MV-4-11 (cell line): Measurements from ENCODE around the gene TTC28.
"Not testable (repeated sequence)": the region's sequence is repeated elsewhere in the genome, so short reads cannot be mapped to it uniquely, and the experiment has no call there.

Experiments
- DNase-seq: peaks from one replicate; lab custom pipeline; 2025; lab: John Stamatoyannopoulos, UW

Gene TTC28

DNA sequence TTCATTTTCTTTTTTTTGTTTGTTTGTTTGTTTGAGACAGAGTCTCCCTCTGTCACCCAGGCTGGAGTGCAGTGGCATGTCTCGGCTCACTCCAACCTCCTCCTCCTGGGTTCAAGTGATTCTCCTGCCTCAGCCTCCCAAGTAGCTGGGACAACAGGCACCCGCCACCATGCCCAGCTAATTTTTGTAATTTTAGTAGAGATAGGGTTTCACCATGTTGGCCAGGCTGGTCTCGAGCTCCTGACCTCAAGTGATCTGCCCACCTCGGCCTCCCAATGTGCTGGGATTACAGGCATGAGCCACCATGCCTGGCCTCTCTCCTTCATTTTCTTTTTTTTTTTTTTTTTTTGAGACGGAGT is 118.9 kb downstream of the TTC28 start:
- DNase-seq = not testable (repeated sequence)

DNA sequence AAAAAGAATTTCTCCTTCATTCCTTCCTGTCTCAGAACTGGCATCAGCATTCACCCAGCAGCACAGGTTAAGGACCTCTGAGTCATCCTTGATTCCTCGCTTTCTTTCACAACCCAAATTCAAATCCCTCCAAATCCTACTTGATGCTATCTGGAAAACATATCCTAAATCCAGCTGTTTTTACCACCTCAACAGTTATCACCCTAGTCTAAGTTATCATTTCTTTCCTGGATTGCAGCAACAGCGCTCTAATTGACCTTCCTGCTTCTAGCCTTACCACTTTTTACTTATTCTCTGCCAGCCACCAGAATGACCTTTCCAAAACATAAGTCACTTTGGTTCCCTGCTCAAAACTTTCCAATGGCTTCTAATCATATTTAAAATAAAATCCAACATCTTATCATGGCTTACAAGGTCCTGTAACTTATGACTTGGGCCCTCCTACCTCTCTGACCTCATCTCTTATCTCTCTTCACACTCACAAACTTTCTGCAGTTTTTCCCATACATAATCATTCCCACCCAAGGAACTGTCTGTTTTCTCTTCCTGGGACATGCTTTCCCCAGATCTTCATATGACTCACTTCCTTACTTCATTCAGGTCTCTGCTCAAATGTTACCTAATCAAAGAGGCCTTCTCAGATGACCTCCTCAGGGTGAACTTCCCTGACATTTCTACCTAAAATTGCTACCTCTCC is 119.4 kb downstream of the TTC28 start:
- peak; percentile 4 for DNase-seq

DNA sequence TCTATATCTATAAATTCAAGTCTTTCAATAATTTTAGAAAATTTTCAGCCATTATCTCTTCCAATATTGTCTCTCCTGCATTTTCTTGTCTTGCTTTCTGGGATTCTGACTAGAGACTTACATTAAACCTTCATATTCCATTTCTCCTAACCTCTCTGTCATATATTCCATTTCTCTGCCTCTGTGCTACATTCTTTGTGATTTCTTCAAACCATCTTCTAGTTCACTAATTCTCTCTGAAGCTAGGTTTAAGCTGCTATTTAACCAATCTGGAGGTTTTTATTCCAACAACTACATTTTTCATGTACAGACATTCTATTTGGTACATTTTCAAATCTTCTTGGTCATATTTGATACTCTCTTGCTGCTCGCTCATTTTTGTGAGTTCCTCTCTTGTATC is 122.5 kb downstream of the TTC28 start:
- DNase-seq = no peak

DNA sequence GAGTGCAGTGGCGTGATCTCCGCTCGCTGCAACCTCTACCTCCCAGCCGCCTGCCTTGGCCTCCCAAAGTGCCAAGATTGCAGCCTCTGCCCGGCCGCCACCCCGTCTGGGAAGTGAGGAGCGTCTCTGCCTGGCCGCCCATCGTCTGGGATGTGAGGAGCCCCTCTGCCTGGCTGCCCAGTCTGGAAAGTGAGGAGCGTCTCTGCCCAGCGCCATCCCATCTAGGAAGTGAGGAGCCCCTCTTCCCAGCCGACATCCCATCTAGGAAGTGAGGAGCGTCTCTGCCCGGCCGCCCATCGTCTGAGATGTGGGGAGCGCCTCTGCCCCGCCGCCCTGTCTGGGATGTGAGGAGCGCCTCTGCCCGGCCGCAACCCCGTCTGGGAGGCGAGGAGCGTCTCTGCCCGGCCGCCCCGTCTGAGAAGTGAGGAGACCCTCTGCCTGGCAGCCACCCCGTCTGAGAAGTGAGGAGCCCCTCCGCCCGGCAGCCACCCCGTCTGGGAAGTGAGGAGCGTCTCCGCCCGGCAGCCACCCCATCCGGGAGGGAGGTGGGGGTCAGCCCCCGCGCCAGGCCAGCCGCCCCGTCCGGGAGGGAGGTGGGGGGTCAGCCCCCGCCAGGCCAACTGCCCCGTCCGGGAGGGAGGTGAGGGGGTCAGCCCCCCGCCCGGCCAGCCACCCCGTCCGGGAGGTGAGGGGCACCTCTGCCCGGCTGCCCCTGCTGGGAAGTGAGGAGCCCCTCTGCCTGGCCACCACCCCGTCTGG is 126.4 kb downstream of the TTC28 start:
- DNase-seq = not testable (repeated sequence)

DNA sequence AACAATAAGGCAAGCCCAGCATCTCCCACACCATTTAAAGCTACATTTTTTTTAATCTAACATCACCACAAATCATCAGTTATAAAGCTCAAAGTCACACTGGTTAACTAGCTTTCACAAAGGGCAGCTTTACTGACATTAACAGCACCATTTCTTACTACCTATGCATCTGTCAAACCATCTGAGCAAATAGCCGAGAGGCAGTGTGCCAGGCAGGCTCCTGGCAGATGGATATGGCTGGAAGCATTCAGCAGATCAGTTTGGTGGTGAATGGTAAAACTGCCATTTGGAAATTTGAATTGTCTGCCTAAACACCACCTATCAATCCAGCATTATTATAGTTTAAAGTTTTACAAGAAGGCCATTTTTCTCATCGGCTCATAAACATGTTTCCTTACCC is 131.2 kb downstream of the TTC28 start:
- DNase-seq = no peak

DNA sequence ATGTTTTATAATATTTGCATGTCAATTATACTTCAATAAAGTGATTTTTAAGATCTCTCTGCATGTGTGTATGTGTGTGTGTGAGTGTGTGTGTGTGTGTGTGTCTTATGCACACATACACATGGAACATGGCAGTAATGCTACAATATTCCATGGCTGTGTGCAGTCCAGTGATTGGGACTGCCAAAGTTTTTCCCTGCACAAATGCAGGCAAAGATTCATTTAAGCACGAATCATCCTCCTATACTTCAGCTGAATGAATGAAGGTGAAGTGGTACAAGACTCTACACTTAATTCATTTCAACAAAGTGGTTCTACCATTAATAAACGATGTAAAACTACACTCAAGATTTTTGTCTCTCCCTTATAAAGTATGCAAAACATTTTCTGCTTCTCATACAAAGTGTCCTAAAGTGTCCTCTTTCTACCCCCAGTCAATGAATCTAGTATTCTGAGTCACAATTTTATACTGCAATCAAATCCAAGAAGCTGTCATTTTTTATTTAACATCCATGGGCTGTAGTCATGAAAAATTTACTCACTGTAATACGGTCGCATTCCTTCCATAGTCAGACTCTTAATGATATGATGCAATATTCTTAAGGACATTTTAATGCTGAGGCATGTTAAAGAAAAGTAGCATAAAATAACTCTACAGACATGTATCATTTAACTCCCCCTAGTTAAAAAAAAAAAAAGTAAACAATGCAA is 132.4 kb downstream of the TTC28 start:
- no peak for DNase-seq

DNA sequence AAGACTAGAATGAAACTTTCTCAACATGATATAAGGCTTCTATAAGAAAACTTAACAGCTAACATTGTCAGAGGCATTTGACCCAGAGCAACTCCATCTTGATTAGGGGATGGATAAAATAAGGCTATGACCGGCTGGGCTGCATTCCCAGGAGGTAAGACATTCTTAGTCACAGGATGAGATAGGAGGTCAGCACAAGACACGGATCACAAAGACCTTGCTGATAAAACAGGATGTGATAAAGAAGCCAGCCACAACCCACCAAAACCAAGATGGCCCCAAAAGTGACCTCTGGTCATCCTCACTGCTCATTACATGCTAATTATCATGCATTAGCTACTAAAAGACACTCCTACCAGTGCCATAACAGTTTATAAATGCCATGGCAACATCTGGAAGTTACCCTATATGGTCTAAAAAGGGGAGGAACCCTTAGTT is 135.2 kb downstream of the TTC28 start:
- no peak for DNase-seq

DNA sequence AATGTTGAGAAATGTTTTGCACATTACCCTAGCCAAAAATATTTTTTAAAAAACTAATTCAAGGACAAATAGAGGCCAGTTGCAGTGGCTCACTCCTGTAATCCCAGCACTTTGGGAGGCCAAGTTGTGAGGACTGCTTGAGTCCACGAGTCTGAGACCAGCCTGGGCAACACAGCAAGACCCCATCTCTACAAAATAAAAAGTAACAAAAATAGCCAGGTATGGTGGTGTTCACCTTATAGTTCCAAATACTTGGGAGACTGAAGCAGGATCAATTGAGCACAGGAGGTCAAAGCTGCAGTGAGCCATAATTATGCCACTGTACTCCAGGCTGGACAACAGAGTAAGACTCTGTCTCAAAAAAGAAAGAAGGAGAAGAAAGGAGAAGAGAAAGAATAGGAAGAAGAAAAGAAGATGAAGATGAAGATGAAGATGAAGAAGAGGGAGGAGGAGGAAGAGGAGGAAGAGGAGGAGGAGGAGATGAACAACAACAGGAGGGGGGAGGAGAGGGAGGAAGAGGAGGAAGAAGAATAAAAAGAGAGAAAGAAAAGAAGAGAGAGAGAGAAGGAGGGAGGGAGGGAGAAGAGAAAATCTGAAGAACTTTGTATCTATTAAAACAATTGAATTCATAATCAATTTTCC is 136.5 kb downstream of the TTC28 start:
- no peak for DNase-seq

DNA sequence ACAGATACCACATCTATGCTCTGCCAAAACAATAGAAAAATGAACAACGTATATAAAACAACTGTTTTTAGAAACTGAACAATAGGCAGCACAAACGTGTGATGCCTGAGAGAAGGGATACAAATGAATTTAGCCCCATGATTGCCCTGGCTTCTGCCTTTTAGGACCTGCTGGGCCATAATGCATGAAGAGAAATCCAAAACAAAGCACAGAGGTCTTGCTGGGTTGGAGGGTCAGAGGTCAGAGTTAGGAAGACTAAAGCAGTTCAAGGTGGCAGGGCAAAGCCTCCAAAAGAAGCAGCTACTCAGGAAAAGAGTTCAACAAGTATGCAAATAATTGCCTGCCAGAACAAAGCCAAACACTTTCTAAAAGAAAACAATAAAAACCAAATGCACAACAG is 138.5 kb downstream of the TTC28 start:
- no peak for DNase-seq

DNA sequence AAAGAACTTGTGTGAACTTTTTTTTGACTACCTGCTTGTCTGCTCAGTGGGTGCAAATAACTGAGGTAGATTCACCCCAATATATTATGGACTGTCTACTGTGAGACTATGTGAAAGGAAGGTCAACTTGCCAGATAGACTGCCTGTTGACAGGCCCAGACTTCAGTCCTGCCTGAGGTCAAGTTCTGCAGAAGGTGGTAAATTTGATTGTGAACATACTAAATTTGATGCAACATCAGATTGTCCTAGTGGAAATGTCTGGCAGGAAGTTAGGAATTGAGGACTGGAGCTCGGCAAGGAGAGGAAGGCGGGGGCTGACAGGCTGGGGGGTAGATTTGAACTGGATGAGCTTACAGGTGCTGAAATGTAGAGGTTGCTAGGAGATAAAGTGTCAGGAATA is 140.7 kb downstream of the TTC28 start:
- DNase-seq = no peak

DNA sequence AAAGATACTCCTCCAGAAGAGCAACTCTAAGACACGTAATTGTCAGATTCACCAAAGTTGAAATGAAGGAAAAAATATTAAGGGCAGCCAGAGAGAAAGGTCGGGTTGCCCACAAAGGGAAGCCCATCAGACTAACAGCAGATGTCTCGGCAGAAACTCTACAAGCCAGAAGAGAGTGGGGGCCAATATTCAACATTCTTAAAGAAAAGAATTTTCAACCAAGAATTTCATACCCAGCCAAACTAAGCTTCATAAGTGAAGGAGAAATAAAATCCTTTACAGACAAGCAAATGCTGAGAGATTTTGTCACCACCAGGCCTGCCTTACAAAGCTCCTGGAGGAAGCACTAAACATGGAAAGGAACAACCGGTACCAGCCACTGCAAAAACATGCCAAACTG is 149.1 kb downstream of the TTC28 start:
- not testable (repeated sequence) for DNase-seq

DNA sequence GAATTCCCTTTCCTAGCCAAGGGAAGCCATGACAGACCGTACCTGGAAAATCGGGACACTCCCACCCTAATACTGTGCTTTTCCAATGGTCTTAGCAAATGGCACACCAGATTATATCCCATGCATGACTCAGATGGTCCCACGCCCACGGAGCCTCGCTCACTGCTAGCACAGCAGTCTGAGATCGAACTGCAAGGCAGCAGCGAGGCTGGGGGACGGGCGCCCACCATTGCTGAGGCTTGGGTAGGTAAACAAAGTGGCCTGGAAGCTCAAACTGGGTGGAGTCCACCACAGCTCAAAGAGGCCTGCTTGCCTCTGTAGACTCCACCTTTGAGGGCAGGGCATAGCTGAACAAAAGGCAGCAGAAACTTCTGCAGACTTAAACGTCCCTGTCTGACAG is 150.5 kb downstream of the TTC28 start:
- DNase-seq = not testable (repeated sequence)

DNA sequence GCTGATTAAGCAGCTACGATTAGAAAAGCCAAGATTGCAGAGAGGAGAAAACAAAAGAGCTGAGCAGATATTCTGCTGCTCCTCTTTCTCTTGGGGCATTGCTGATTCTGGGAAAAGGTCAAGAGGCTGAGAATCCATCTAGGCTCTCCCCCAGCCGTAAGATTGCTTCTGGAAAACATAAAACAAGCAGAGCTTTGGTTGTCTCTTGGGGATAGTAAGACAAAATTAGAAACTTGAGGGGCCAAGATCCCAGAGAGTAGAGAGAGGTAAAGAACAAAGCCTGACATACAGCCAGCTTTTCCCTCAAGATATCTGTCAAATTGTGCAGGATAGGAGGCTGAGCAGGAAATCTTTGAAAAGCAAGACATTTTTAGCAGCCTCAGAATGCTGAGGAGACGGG is 158.2 kb downstream of the TTC28 start:
- no peak for DNase-seq

DNA sequence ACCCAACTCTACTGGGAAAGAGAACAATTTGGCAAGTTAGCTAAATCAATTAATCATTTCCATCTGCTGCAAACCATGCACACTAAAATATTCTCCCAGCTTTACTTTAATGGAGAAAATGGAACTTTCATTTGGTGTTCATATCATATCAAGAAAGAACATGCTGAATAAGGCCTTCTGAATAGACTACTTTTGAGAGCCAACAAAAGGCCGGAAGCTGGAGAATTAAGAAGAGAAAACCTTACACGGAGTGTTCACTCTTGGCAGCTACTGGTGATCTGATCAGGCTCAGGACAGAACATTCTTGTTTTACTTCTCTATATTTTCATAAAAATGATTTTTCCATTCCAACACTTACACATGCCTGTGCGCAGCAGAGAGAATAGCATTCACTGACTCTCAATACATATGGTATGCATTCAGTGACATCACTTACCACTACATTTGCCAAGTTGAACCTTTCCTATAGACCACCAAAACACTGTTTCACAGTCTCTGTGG is 165.3 kb downstream of the TTC28 start:
- no peak for DNase-seq

DNA sequence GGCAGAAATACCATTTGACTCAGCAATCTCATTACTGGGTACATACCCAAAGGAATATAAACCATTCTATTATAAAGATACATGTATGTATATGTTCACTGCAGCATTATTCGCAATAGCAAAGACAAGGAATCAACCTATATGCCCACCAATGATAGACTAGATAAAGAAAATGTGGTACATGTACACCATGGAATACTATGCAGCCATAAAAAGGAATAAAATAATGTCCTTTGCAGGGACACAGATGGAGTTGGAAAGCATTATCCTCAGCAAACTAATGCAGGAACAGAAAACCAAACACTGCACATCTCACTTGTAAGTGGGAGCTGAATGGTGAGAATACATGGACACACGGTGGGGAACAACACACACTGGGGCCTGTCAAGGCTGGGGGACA is 167.3 kb downstream of the TTC28 start:
- not testable (repeated sequence) for DNase-seq

DNA sequence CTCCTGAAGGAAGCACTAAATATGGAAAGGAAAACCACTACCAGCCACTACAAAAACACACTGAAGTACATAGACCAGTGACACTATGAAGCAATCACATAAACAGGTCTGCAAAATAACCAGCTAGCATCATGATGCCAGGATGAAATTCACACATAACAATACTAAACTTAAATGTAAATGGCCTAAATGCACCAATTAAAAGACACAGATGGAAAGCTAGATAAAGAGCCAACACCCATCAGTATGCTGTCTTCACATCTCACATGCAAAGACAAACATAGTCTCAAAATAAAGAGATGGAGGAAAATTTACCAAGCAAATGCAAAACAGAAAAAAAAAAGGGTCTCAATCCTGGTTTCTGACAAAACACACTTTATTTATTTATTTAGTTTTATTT is 171.7 kb downstream of the TTC28 start:
- peak; percentile 22 for DNase-seq

DNA sequence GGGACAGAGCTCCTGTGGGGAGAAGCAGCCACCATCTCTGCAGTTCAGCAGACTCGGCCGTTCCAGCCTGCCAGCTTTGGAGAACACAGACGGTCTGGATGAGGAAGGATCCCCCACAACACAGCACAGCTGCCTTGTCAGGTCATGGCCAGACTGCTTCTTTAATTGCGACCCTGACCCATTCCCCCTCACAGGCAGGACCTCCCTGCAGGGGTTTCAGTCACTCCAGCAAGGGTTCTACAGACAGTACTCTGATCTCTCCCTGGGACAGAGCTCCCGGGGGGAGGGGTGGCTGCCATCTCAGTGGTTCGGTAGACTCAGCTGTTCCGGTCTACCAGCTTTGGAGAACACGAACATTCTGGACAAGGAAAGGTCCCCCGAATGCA is 173.5 kb downstream of the TTC28 start:
- no peak for DNase-seq

DNA sequence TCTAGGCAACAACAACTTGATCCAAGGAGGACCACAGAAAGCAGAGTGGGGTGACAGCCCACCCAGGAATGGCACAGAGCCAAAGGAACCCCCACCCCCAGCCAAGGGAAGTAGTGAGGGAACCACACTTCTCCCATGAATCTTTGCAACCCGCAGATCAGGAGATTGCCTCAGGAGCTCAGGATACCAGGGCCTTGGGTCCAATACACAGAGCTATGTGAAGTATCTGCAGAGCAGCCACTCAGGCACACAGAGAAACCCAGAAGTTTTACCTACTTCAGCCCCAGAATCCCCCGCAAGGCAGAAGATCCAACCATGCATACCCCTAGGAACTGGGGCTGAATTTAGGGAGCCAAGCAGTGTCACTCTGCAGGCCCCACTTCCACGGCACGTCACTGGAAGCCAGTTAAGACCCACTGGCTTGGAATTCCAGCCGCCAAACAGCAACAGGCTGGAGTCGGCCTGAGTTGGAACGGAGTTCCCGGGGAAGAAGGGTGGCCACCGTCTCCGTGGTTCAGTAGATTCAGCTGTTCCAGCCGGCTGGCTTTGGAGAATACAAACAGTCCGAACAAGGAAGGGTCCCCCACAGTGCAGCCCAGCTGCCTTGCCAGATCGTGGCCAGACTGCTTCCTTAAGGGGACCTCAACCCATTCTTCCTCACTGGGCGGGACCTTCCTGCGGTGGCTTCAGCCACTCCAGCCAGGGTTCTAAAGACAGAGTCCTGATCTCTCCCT is 174.1 kb downstream of the TTC28 start:
- DNase-seq = no peak

DNA sequence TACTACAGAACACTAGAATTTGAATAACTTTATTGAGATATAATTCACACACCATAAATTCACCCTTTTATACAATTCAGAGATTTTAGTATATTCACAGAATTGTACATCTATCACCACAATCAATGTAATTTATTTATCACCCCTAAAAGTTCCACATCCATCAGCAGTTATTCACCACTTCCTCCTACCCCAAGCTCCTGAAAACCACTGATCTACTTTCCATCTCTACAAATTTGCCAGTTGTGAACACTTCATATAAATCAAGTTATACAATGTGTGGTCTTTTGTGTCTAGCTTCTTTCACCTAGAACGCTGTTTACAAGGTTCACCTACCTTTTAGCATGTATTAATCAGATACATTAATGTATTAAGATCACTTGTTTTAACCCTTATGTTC is 179.6 kb downstream of the TTC28 start:
- peak; percentile 29 for DNase-seq

DNA sequence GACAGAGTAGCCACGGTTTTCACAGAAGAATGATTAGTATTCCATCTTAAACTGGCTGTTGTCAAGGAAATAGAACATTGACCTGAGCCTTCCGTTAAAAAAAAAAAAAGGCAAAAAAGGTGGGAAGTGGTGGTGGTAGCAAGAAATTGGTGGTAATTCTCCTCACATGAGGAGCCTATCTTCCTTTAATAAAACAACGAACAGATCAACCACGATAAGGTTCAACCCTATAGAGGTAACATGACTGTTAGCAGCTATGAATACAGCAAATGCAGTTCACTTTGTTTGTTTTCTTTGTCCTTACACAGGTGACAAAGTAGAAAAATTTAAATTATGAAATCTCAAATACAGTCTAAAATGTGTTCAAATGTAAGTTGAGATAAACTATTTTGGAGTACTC is 181.6 kb downstream of the TTC28 start:
- no peak for DNase-seq

DNA sequence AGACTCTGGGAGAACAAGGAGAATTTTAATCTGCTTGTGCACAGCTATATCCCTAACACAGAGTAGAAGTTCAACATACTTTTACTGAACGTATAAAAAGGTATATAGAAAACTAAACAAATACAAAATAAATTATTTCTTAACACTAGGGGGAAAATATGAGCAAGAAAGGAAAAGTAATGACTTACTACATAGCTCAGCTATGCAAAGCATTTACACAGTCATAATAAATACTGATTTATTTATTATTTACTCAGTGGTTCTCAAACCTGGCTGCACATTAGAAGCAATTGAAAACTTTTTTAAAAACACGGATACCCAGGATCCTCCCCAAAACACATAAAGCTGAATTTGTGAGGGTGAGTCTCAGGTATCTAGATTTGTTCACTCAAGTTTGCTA is 182.5 kb downstream of the TTC28 start:
- no peak for DNase-seq

DNA sequence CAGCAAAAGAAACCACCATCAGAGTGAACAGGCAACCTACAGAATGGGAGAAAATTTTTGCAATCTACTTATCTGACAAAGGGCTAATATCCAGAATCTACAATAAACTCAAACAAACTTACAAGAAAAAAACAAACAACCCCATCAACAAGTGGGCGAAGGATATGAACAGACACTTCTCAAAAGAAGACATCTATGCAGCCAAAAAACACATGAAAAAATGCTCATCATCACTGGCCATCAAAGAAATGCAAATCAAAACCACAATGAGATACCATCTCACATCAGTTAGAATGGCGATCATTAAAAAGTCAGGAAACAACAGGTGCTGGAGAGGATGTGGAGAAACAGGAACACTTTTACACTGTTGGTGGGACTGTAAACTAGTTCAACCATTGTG is 188.4 kb downstream of the TTC28 start:
- not testable (repeated sequence) for DNase-seq
